AG04449 (cell line): ENCODE results near the gene FIGNL1.

Experiments used
- CTCF ChIA-PET: fragments of 350-600 bp; formaldehyde crosslinking; extraction: SDS; loops from one replicate; lab custom pipeline; 2021; ENCODE audit warnings: antibody characterized with exemption; lab: Yijun Ruan, JAX
- POLR2A ChIA-PET: fragments of 400-600, 350-600 bp; formaldehyde crosslinking; extraction: SDS; loops from one replicate; lab custom pipeline; 2020; ENCODE audit warnings: antibody characterized with exemption, inconsistent platforms; lab: Yijun Ruan, JAX
- DNase-seq: peaks from one replicate; pipeline ENCODE4 v3.0.0-alpha.2; 2010; ENCODE audit warnings: low read depth, low spot score
- H3K4me3 ChIP-seq: 2 replicates; pipeline ENCODE4 v1.5.1; 2011; ENCODE audit warnings: low read depth, mild to moderate bottlenecking, control low read depth, low read length
- CTCF ChIP-seq: IDR thresholded peaks from one replicate; pipeline ENCODE4 v1.5.1; 2011; ENCODE audit warnings: mild to moderate bottlenecking, moderate library complexity, low read length, control low read depth, inconsistent platforms; ENCODE audit not compliant: insufficient read depth; ENCODE audit errors: missing control alignments

The FIGNL1 gene

DNA sequence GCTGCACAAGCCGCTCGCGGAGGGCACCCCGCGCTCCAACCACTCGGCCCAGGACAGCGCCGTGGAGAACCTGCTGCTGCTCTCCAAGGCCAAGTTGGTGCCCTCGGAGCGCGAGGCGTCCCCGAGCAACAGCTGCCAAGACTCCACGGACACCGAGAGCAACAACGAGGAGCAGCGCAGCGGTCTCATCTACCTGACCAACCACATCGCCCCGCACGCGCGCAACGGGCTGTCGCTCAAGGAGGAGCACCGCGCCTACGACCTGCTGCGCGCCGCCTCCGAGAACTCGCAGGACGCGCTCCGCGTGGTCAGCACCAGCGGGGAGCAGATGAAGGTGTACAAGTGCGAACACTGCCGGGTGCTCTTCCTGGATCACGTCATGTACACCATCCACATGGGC, 50.0 kb downstream of the FIGNL1 start:
- TF ChIP-seq CTCF, result no peak
- no peak for DNase-seq
- POLR2A ChIA-PET, result no interaction called here
- no peak overlapping the region for H3K4me3 ChIP-seq
- CTCF ChIA-PET, result no interaction called here

- POLR2A ChIA-PET, result no interaction called here
- DNase-seq, result no peak
- no peak for TF ChIP-seq CTCF
- CTCF ChIA-PET, result no interaction called here
- H3K4me3 ChIP-seq, result no peak overlapping the region
Observed at GRCh38 chr7:50399635-50400034, 50.5 kb downstream of the FIGNL1 start.

DNA sequence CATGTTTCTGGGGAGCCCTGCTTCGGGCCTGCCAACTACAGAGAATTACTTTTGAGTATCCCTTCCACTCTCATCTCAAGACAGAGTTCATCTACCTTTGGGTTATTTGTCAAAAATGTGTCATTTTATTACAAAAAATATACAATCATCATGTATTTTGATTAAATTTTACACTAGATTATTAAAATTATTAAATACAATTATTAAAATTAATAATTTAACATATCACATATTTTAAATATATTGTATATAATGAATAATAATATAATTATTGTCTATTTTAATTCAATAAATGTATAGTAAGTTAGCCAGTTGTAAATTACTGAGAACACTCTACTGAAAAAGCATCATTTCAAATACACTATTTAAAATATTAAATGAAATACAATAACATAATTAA, 50.9 kb downstream of the FIGNL1 start:
- no peak for DNase-seq
- TF ChIP-seq CTCF, result no peak
- CTCF ChIA-PET, result interaction anchor here (0.9 kb wide), 1 partner anchor 19 kb away, joined by 4 read pairs; no protein-coding TSS in a partner anchor
- POLR2A ChIA-PET, result no interaction called here
- H3K4me3 ChIP-seq, result no peak overlapping the region

GRCh38 chr7:50397971-50398324, 52.2 kb downstream of the FIGNL1 start:
- CTCF ChIA-PET, result interaction anchor here (0.9 kb wide), 1 partner anchor 765 kb away, joined by 4 read pairs; no protein-coding TSS in a partner anchor

DNA sequence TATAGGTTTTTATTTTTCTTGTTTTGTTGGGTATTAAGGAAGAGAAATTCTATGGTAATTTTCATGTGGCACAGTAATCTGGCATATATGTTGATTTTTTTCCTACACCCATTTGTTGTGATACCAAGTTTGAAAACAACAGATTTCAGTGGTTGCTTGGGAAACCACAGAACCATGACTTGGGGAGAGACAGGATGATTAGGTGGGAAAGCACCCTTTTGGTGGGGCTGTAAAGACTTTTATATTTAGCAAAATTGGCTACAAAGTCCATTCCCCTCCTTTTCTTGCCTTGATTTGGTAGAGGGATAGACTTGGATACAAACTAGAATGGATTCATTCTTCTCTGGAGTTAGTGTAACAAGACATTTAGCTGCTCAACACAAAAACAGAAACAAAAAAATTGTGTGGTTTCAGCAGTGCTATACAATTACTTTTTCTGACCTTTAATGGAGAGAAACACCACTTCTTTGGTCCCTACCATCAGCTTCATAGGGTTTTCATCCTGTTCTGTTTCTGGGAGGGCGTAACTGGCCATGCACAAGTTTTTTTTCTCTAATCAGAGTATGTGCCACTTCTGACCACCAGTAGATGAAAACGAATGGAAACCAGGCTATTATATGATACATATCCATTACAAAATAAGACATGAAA, 52.7 kb downstream of the FIGNL1 start:
- DNase-seq, result no peak

More at GRCh38 chr7:50397971-50398324, 52.2 kb downstream of the FIGNL1 start:
- POLR2A ChIA-PET, result no interaction called here
- no peak overlapping the region for H3K4me3 ChIP-seq
- no peak for TF ChIP-seq CTCF
- DNase-seq, result no peak

GRCh38 chr7:50396856-50397255, 53.3 kb downstream of the FIGNL1 start:
- DNase-seq, result no peak
- ChIA-PET CTCF (no interaction called here), POLR2A (no interaction called here)
- H3K4me3 ChIP-seq, result no peak overlapping the region
- no peak for TF ChIP-seq CTCF

More for the DNA sequence above, 52.7 kb downstream of the FIGNL1 start:
- TF ChIP-seq CTCF, result no peak
- POLR2A ChIA-PET, result no interaction called here
- CTCF ChIA-PET, result no interaction called here
- H3K4me3 ChIP-seq, result no peak overlapping the region
